SK-N-SH (cell line): ENCODE results near the gene NFE2L3. TPM values are rescaled to one million over a fixed set of nuclear protein-coding genes. Genes with fewer than 3 reads are reported as not detected.

Experiments used
- CTCF ChIA-PET: fragments of 300-600, 350-600 bp; formaldehyde crosslinking; extraction: SDS; loops from one replicate; lab custom pipeline; 2021; lab: Yijun Ruan, JAX
- POLR2A ChIA-PET: fragments of 350-600 bp; sonication (Branson Sonifier 250); formaldehyde crosslinking; extraction: SDS; loops from one replicate; lab custom pipeline; 2020; ENCODE audit warnings: antibody characterized with exemption, inconsistent platforms; lab: Yijun Ruan, JAX
- DNase-seq: peaks from one replicate; pipeline ENCODE4 v3.0.0; 2012
- H2AFZ ChIP-seq: fragments of 200-600 bp; sonication (generic); 2 replicates; pipeline ENCODE4 v1.8.1; 2016; ENCODE audit warnings: antibody characterized with exemption, mild to moderate bottlenecking, low read depth
- H3F3A ChIP-seq: fragments of 200-600 bp; sonication (generic); replicated peaks from 2 replicates; pipeline ENCODE3; 2016; ENCODE audit warnings: antibody characterized with exemption, mild to moderate bottlenecking; ENCODE audit not compliant: insufficient read depth
- H3K27ac ChIP-seq, 2 experiments: fragments of 200-500 bp in 1 of 2; fragments of 200-600 bp in 1 of 2; sonication (Bioruptor generic) in 1 of 2; sonication (generic), shearing (Covaris generic) in 1 of 2; 2 replicates each; pipeline versions ENCODE4 v1.5.1 to v1.6.1; 2014 to 2016; ENCODE audit warnings: low read depth in 2 of 2, inconsistent platforms in 1 of 2, low read length in 1 of 2, mild to moderate bottlenecking in 1 of 2, mixed read lengths in 1 of 2
- H3K27me3 ChIP-seq: fragments of 200-600 bp; sonication (generic), shearing (Covaris generic); 2 replicates; pipeline ENCODE4 v1.6.1; 2016; ENCODE audit warnings: mixed run types; ENCODE audit not compliant: insufficient read depth
- H3K36me3 ChIP-seq, 2 experiments: fragments of 200-500 bp in 1 of 2; fragments of 200-600 bp in 1 of 2; sonication (Bioruptor generic) in 1 of 2; sonication (generic) in 1 of 2; replicated peaks in 1 of 2; 2 replicates each; pipeline versions ENCODE3 to v1.5.1; 2014 to 2016; ENCODE audit warnings: low read length in 1 of 2, mild to moderate bottlenecking in 1 of 2; ENCODE audit not compliant: insufficient read depth in 2 of 2, control insufficient read depth in 1 of 2
- H3K4me1 ChIP-seq, 2 experiments: fragments of 200-500 bp in 1 of 2; fragments of 200-600 bp in 1 of 2; sonication (Bioruptor generic) in 1 of 2; sonication (generic), shearing (Covaris generic) in 1 of 2; 2 replicates each; pipeline versions ENCODE4 v1.5.1 to v1.6.1; 2014 to 2016; ENCODE audit warnings: low read depth in 1 of 2, low read length in 1 of 2, mixed run types in 1 of 2; ENCODE audit not compliant: insufficient read depth in 2 of 2, control insufficient read depth in 1 of 2
- H3K4me2 ChIP-seq: fragments of 200-600 bp; sonication (generic), shearing (Covaris generic); 2 replicates; pipeline ENCODE4 v1.6.1; 2017; ENCODE audit warnings: mixed run types
- H3K4me3 ChIP-seq, 2 experiments: fragments of 200-500 bp in 1 of 2; fragments of 200-600 bp in 1 of 2; sonication (Bioruptor generic) in 1 of 2; sonication (generic), shearing (Covaris generic) in 1 of 2; 2 replicates each; pipeline versions ENCODE4 v1.5.1 to v1.8.1; 2014 to 2016; ENCODE audit warnings: low read depth in 2 of 2, inconsistent platforms in 1 of 2, low read length in 1 of 2, mild to moderate bottlenecking in 1 of 2, mixed read lengths in 1 of 2, moderate library complexity in 1 of 2
- H3K79me2 ChIP-seq: fragments of 200-600 bp; sonication (generic); 2 replicates; pipeline ENCODE4 v1.8.1; 2017; ENCODE audit warnings: mild to moderate bottlenecking; ENCODE audit not compliant: insufficient read depth
- H3K9ac ChIP-seq: fragments of 200-600 bp; sonication (generic); 2 replicates; pipeline ENCODE4 v1.6.1; 2017; ENCODE audit warnings: mixed run types
- H3K9me2 ChIP-seq: fragments of 200-600 bp; sonication (generic); 2 replicates; pipeline ENCODE4 v1.6.1; 2017; ENCODE audit warnings: mixed run types
- H3K9me3 ChIP-seq: fragments of 200-600 bp; sonication (generic); 2 replicates; pipeline ENCODE4 v1.6.1; 2017; ENCODE audit warnings: mixed run types, mild to moderate bottlenecking, moderate library complexity
- H4K20me1 ChIP-seq: fragments of 200-600 bp; sonication (generic); 2 replicates; pipeline ENCODE4 v1.6.1; 2017; ENCODE audit warnings: mild to moderate bottlenecking, mixed run types; ENCODE audit not compliant: insufficient read depth
- CHD2 ChIP-seq: fragments of 150-350 bp; IDR thresholded peaks from 2 replicates; pipeline ENCODE4 v1.6.1; 2018; ENCODE audit warnings: low read length; ENCODE audit not compliant: partially characterized antibody
- CTCF ChIP-seq: fragments of 200-600 bp; sonication (generic); IDR thresholded peaks from 2 replicates; pipeline ENCODE4 v1.6.1; 2017; ENCODE audit warnings: antibody characterized with exemption, mild to moderate bottlenecking, moderate library complexity
- ELF1 ChIP-seq: IDR thresholded peaks from 2 replicates; pipeline ENCODE4 v1.4.0; 2012
- EZH2phosphoT487 ChIP-seq: fragments of 200-600 bp; sonication (generic); IDR thresholded peaks from 2 replicates; pipeline ENCODE4 v1.6.1; 2017; ENCODE audit warnings: low read depth, mixed run types, mild to moderate bottlenecking, antibody characterized with exemption, moderate library complexity, borderline replicate concordance
- FOXJ3 ChIP-seq: sonication (generic); formaldehyde crosslinking; IDR thresholded peaks from 2 replicates; pipeline ENCODE4 v1.5.1; 2020; ENCODE audit warnings: mild to moderate bottlenecking, missing genetic modification reagents
- FOXM1 ChIP-seq: IDR thresholded peaks from 2 replicates; pipeline ENCODE4 v1.4.0; 2012; ENCODE audit warnings: low read depth, mild to moderate bottlenecking
- MXI1 ChIP-seq: IDR thresholded peaks from 2 replicates; pipeline ENCODE4 v1.6.1; 2012; ENCODE audit warnings: mild to moderate bottlenecking, low read depth, low read length, improper control_type of control experiment
- NFIC ChIP-seq: IDR thresholded peaks from 2 replicates; pipeline ENCODE4 v1.4.0; 2012; ENCODE audit warnings: borderline replicate concordance
- POLR2AphosphoS5 ChIP-seq: IDR thresholded peaks from 2 replicates; pipeline ENCODE4 v1.6.1; 2012; ENCODE audit warnings: low read depth, low read length
- RAD21 ChIP-seq: IDR thresholded peaks from 2 replicates; pipeline ENCODE4 v1.6.1; 2012; ENCODE audit warnings: mild to moderate bottlenecking, low read length
- RCOR1 ChIP-seq: fragments of 150-350 bp; IDR thresholded peaks from 2 replicates; pipeline ENCODE4 v1.6.1; 2017; ENCODE audit warnings: antibody characterized with exemption, low read length
- REST ChIP-seq: IDR thresholded peaks from 2 replicates; pipeline ENCODE4 v1.6.1; 2012; ENCODE audit warnings: mild to moderate bottlenecking, low read depth, low read length, moderate library complexity
- RXRA ChIP-seq: IDR thresholded peaks from 2 replicates; pipeline ENCODE4 v1.4.0; 2012; ENCODE audit warnings: low read depth, mild to moderate bottlenecking, borderline replicate concordance
- SIN3A ChIP-seq: IDR thresholded peaks from 2 replicates; pipeline ENCODE4 v1.6.1; 2012; ENCODE audit warnings: low read depth, mild to moderate bottlenecking, low read length, moderate library complexity, borderline replicate concordance
- TEAD4 ChIP-seq: IDR thresholded peaks from 2 replicates; pipeline ENCODE4 v1.4.0; 2012; ENCODE audit warnings: mild to moderate bottlenecking, borderline replicate concordance; ENCODE audit not compliant: insufficient read depth
- WGBS: methylation state at CpG from one replicate; pipeline ENCODE4 v1.1.6; 2017; ENCODE audit warnings: low lambda C conversion rate; 5-methylcytosine and 5-hydroxymethylcytosine counted together
- polyA plus RNA-seq, 3 experiments: library from polyadenylated mRNA; depleted of rRNA; stranded (reverse); fragments of >200 nt; gene quantifications; 2 replicates each; pipeline ENCODE4 v1.2.3, GENCODE V29; 2012

NFE2L3 gene
- polyA plus RNA-seq, 1 of the 3 experiments (the other 2 are of a cell fraction), result 36.1 TPM

- Histone ChIP-seq H3K79me2 (peaks cover 18% of the 10 kb centered on the region; the same call in 1 of the 2 replicates), H3K9ac (no peak overlapping the region), H3F3A (no peaks in the 10 kb centered on the region), H3K9me2 (no peaks in the 10 kb centered on the region), H3K9me3 (no peaks in the 10 kb centered on the region), H3K36me3 (no peaks in the 10 kb centered on the region), H3K4me3 (no peak overlapping the region), H3K4me2 (no peak overlapping the region), H3K27ac (no peak overlapping the region), H2AFZ (no peak overlapping the region), H3K4me1 (peaks cover 4 to 11% of the 10 kb centered on the region in 2 experiments; a peak in 2 of 4 replicates), H4K20me1 (no peaks in the 10 kb centered on the region), H3K27me3 (no peaks in the 10 kb centered on the region)
- POLR2A ChIA-PET, result no interaction called here
- TF ChIP-seq CTCF (no peak), FOXJ3 (no peak), TEAD4 (no peak), EZH2phosphoT487 (no peak), POLR2AphosphoS5 (no peak), NFIC (no peak), RAD21 (no peak), REST (no peak), CHD2 (no peak), MXI1 (no peak), SIN3A (no peak), RXRA (no peak), RCOR1 (no peak), FOXM1 (no peak), ELF1 (no peak)
- CTCF ChIA-PET, result interaction anchor here (1.3 kb wide), 1 partner anchor 60 kb away, joined by 3 read pairs; no protein-coding TSS in a partner anchor
- whole genome bisulfite sequencing, result 84% methylated on average over 1 of the region's 1 CpG
- no peak for DNase-seq
Measured at GRCh38 chr7:26149391-26149977, 2.5 kb upstream of the NFE2L3 start.
